Measurements from ENCODE around the gene GPRIN2. TPM values are rescaled to one million over a fixed set of nuclear protein-coding genes. Genes with fewer than 3 reads are reported as not detected.

GPRIN2 gene
- total and polyA plus RNA-seq, 2 donors: 0.24 to 0.82 TPM

- Histone ChIP-seq H3K9me3 (ENCODE audit: control insufficient read depth in 2 of 2, insufficient read depth in 1 of 2, low read length in 1 of 2) (no peaks in the 10 kb centered on the region), H3K27me3 (ENCODE audit: control insufficient read depth in 2 of 2, insufficient read depth in 1 of 2, low read length in 1 of 2) (peaks cover 0 to 29% of the 10 kb centered on the region in 2 donors), H3K27ac (ENCODE audit: low read depth in 1 of 2, low read length in 1 of 2) (no peak overlapping the region), H3K4me3 (ENCODE audit: low read length in 2 of 2) (no peak overlapping the region), H3K4me1 (ENCODE audit: control insufficient read depth in 2 of 2, insufficient read depth in 2 of 2, low read length in 2 of 2) (peaks cover 0 to 8% of the 10 kb centered on the region in 2 donors), H3K36me3 (ENCODE audit: control insufficient read depth in 2 of 2, insufficient read depth in 2 of 2, low read length in 1 of 2) (no peaks in the 10 kb centered on the region)
- WGBS: 79% methylated on average over 11 of the region's 11 CpGs
- no peak for DNase-seq (ENCODE audit: low read depth in 6 of 9, low spot score in 9 of 9)
Observed at GRCh38 chr10:46546591-46547540, 9.6 kb downstream of the GPRIN2 start.

GRCh38 chr10:46545861-46546590 is 10.4 kb downstream of the GPRIN2 start:
- Histone ChIP-seq H3K27ac (ENCODE audit: low read depth in 1 of 2, low read length in 1 of 2) (no peak overlapping the region), H3K36me3 (ENCODE audit: control insufficient read depth in 2 of 2, insufficient read depth in 2 of 2, low read length in 1 of 2) (no peaks in the 10 kb centered on the region), H3K9me3 (ENCODE audit: control insufficient read depth in 2 of 2, insufficient read depth in 1 of 2, low read length in 1 of 2) (no peaks in the 10 kb centered on the region), H3K4me1 (ENCODE audit: control insufficient read depth in 2 of 2, insufficient read depth in 2 of 2, low read length in 2 of 2) (peaks cover 0 to 8% of the 10 kb centered on the region in 2 donors), H3K4me3 (ENCODE audit: low read length in 2 of 2) (no peak overlapping the region), H3K27me3 (ENCODE audit: control insufficient read depth in 2 of 2, insufficient read depth in 1 of 2, low read length in 1 of 2) (peaks cover 0 to 33% of the 10 kb centered on the region in 2 donors)
- WGBS: 87% methylated on average over 5 of the region's 5 CpGs
- no peak for DNase-seq (ENCODE audit: low read depth in 6 of 9, low spot score in 9 of 9)

GRCh38 chr10:46544989-46545791 is 11.3 kb downstream of the GPRIN2 start:
- DNase-seq (ENCODE audit: low read depth in 6 of 9, low spot score in 9 of 9): no peak
- Histone ChIP-seq H3K9me3 (ENCODE audit: control insufficient read depth in 2 of 2, insufficient read depth in 1 of 2, low read length in 1 of 2) (no peaks in the 10 kb centered on the region), H3K27ac (ENCODE audit: low read depth in 1 of 2, low read length in 1 of 2) (no peak overlapping the region), H3K27me3 (ENCODE audit: control insufficient read depth in 2 of 2, insufficient read depth in 1 of 2, low read length in 1 of 2) (peaks cover 0 to 38% of the 10 kb centered on the region in 2 donors), H3K36me3 (ENCODE audit: control insufficient read depth in 2 of 2, insufficient read depth in 2 of 2, low read length in 1 of 2) (no peaks in the 10 kb centered on the region), H3K4me3 (ENCODE audit: low read length in 2 of 2) (no peak overlapping the region), H3K4me1 (ENCODE audit: control insufficient read depth in 2 of 2, insufficient read depth in 2 of 2, low read length in 2 of 2) (peaks cover 0 to 12% of the 10 kb centered on the region in 2 donors)
- 73% methylated on average over 3 of the region's 3 CpGs for WGBS

- WGBS: 96% methylated on average over 14 of the region's 14 CpGs
- no peak overlapping the region for H3K4me3 ChIP-seq (ENCODE audit: low read length in 2 of 2)
- H3K27ac ChIP-seq (ENCODE audit: low read depth in 1 of 2, low read length in 1 of 2): no peak overlapping the region
- peaks cover 0 to 12% of the 10 kb centered on the region in 2 donors for H3K4me1 ChIP-seq (ENCODE audit: control insufficient read depth in 2 of 2, insufficient read depth in 2 of 2, low read length in 2 of 2)
- DNase-seq (ENCODE audit: low read depth in 6 of 9, low spot score in 9 of 9): no peak
- H3K36me3 ChIP-seq (ENCODE audit: control insufficient read depth in 2 of 2, insufficient read depth in 2 of 2, low read length in 1 of 2): no peaks in the 10 kb centered on the region
- peaks cover 3 to 43% of the 10 kb centered on the region in 2 donors for H3K27me3 ChIP-seq (ENCODE audit: control insufficient read depth in 2 of 2, insufficient read depth in 1 of 2, low read length in 1 of 2)
- no peaks in the 10 kb centered on the region for H3K9me3 ChIP-seq (ENCODE audit: control insufficient read depth in 2 of 2, insufficient read depth in 1 of 2, low read length in 1 of 2)
Observed at GRCh38 chr10:46543466-46544377, 12.7 kb downstream of the GPRIN2 start.

- Histone ChIP-seq H3K27me3 (ENCODE audit: control insufficient read depth in 2 of 2, insufficient read depth in 1 of 2, low read length in 1 of 2) (peaks cover 3 to 43% of the 10 kb centered on the region in 2 donors), H3K9me3 (ENCODE audit: control insufficient read depth in 2 of 2, insufficient read depth in 1 of 2, low read length in 1 of 2) (no peaks in the 10 kb centered on the region), H3K4me3 (ENCODE audit: low read length in 2 of 2) (no peak overlapping the region), H3K27ac (ENCODE audit: low read depth in 1 of 2, low read length in 1 of 2) (no peak overlapping the region), H3K4me1 (ENCODE audit: control insufficient read depth in 2 of 2, insufficient read depth in 2 of 2, low read length in 2 of 2) (peaks cover 0 to 12% of the 10 kb centered on the region in 2 donors), H3K36me3 (ENCODE audit: control insufficient read depth in 2 of 2, insufficient read depth in 2 of 2, low read length in 1 of 2) (no peaks in the 10 kb centered on the region)
- DNase-seq (ENCODE audit: low read depth in 6 of 9, low spot score in 9 of 9): no peak
- WGBS: 75% methylated on average over 7 of the region's 7 CpGs
Observed at GRCh38 chr10:46542567-46543465, 13.6 kb downstream of the GPRIN2 start.

- Histone ChIP-seq H3K4me1 (ENCODE audit: control insufficient read depth in 2 of 2, insufficient read depth in 2 of 2, low read length in 2 of 2) (peaks cover 0 to 11% of the 10 kb centered on the region in 2 donors), H3K27me3 (ENCODE audit: control insufficient read depth in 2 of 2, insufficient read depth in 1 of 2, low read length in 1 of 2) (peaks cover 6 to 51% of the 10 kb centered on the region in 2 donors), H3K27ac (ENCODE audit: low read depth in 1 of 2, low read length in 1 of 2) (no peak overlapping the region), H3K36me3 (ENCODE audit: control insufficient read depth in 2 of 2, insufficient read depth in 2 of 2, low read length in 1 of 2) (no peaks in the 10 kb centered on the region), H3K4me3 (ENCODE audit: low read length in 2 of 2) (no peak overlapping the region), H3K9me3 (ENCODE audit: control insufficient read depth in 2 of 2, insufficient read depth in 1 of 2, low read length in 1 of 2) (no peaks in the 10 kb centered on the region)
- WGBS: 89% methylated on average over 7 of the region's 7 CpGs
- no peak for DNase-seq (ENCODE audit: low read depth in 6 of 9, low spot score in 9 of 9)
Observed at GRCh38 chr10:46541735-46542566, 14.5 kb downstream of the GPRIN2 start.

GRCh38 chr10:46541017-46541661 is 15.3 kb downstream of the GPRIN2 start:
- Histone ChIP-seq H3K27ac (ENCODE audit: low read depth in 1 of 2, low read length in 1 of 2) (no peak overlapping the region), H3K4me1 (ENCODE audit: control insufficient read depth in 2 of 2, insufficient read depth in 2 of 2, low read length in 2 of 2) (peaks cover 0 to 4% of the 10 kb centered on the region in 2 donors), H3K4me3 (ENCODE audit: low read length in 2 of 2) (no peak overlapping the region), H3K27me3 (ENCODE audit: control insufficient read depth in 2 of 2, insufficient read depth in 1 of 2, low read length in 1 of 2) (peaks cover 6 to 57% of the 10 kb centered on the region in 2 donors), H3K36me3 (ENCODE audit: control insufficient read depth in 2 of 2, insufficient read depth in 2 of 2, low read length in 1 of 2) (no peaks in the 10 kb centered on the region), H3K9me3 (ENCODE audit: control insufficient read depth in 2 of 2, insufficient read depth in 1 of 2, low read length in 1 of 2) (no peaks in the 10 kb centered on the region)
- no peak for DNase-seq (ENCODE audit: low read depth in 6 of 9, low spot score in 9 of 9)
- WGBS: 10% methylated on average over 42 of the region's 42 CpGs

All from thymus (tissue), 11 donors.